ENCODE data around the gene GATA3.

The GATA3 gene

DNA sequence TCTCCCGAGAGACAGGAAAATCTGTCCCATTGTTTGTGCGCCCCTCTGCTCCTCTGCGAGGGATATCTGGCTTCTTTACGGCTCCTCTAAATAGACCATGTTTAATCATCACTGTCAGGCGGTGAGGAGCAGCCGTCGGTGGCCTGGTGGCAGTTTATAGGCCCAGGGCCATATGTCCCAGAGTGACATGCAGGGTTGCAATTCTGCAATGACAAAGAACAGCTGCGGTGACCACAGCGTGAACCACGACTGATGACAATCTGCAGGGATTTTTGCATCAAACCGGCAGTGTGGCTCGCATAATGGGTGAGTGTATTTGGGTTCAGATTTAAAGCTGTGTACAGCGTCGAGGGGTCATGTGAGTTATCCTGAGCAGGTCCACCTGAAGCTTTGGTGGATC is 41.5 kb downstream of the GATA3 start:
- H3K9me3 ChIP-seq (ENCODE audit: control insufficient read depth in 1 of 2, low read length in 2 of 2) = no peaks in the 10 kb centered on the region
- H3K4me3 ChIP-seq (ENCODE audit: low read depth in 1 of 2, low read length in 2 of 2) = no peak overlapping the region
- no peak overlapping the region for H3K27ac ChIP-seq (ENCODE audit: low read length)
- no peaks in the 10 kb centered on the region for H3K36me3 ChIP-seq (ENCODE audit: control insufficient read depth in 1 of 2, insufficient read depth in 2 of 2, low read length in 2 of 2)
- no peaks in the 10 kb centered on the region for H3K4me1 ChIP-seq (ENCODE audit: control insufficient read depth in 1 of 2, insufficient read depth in 2 of 2, low read length in 2 of 2)
- H3K27me3 ChIP-seq (ENCODE audit: low read depth, low read length) = no peaks in the 10 kb centered on the region

DNA sequence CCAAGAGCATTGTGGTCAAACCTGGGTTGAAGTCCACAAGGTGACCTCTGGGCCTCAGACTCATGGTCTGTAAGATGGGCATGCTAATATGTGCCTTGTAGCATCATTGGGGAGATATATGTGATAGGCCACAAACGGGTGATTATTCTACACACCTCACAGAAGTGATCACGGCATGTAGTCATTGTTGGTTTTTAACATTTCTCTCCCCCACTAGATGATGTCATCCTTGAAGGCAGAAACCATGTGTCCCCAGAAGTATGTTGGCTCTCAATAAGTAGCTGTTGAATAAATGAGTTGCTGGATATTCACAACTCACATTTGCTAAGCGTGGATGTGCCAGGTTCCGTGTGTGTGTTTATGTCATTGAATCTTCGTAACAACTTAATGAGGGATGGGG is 42.4 kb downstream of the GATA3 start:
- Histone ChIP-seq H3K9me3 (ENCODE audit: control insufficient read depth in 1 of 2, low read length in 2 of 2) (no peaks in the 10 kb centered on the region), H3K36me3 (ENCODE audit: control insufficient read depth in 1 of 2, insufficient read depth in 2 of 2, low read length in 2 of 2) (no peaks in the 10 kb centered on the region)

DNA sequence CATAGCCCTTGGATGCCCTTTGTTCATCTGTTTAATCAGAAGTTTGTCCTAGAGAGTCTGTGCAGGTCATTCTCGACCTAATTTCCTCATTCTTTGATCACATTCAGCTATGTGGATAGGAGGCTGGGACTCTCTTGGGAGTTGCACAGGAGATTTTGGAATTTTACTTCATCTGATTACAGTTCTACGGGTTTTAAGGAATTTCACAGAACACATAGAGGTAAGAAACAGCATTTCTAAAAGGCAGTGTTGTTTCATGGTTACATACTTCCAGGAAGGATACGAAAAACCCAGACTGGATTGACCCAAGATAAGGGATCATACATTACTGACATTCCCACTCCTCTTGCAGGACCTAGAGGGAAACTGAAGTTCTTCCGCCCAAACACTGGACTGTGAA is 45.9 kb downstream of the GATA3 start:
- Histone ChIP-seq H3K4me3 (ENCODE audit: low read depth in 1 of 2, low read length in 2 of 2) (no peak overlapping the region), H3K4me1 (ENCODE audit: control insufficient read depth in 1 of 2, insufficient read depth in 2 of 2, low read length in 2 of 2) (no peaks in the 10 kb centered on the region), H3K9me3 (ENCODE audit: control insufficient read depth in 1 of 2, low read length in 2 of 2) (no peaks in the 10 kb centered on the region), H3K36me3 (ENCODE audit: control insufficient read depth in 1 of 2, insufficient read depth in 2 of 2, low read length in 2 of 2) (no peaks in the 10 kb centered on the region), H3K27ac (ENCODE audit: low read length) (no peak overlapping the region), H3K27me3 (ENCODE audit: low read depth, low read length) (no peaks in the 10 kb centered on the region)

More for the DNA sequence above, 42.4 kb downstream of the GATA3 start:
- Histone ChIP-seq H3K4me1 (ENCODE audit: control insufficient read depth in 1 of 2, insufficient read depth in 2 of 2, low read length in 2 of 2) (no peaks in the 10 kb centered on the region), H3K4me3 (ENCODE audit: low read depth in 1 of 2, low read length in 2 of 2) (no peak overlapping the region), H3K27ac (ENCODE audit: low read length) (no peak overlapping the region), H3K27me3 (ENCODE audit: low read depth, low read length) (no peaks in the 10 kb centered on the region)

DNA sequence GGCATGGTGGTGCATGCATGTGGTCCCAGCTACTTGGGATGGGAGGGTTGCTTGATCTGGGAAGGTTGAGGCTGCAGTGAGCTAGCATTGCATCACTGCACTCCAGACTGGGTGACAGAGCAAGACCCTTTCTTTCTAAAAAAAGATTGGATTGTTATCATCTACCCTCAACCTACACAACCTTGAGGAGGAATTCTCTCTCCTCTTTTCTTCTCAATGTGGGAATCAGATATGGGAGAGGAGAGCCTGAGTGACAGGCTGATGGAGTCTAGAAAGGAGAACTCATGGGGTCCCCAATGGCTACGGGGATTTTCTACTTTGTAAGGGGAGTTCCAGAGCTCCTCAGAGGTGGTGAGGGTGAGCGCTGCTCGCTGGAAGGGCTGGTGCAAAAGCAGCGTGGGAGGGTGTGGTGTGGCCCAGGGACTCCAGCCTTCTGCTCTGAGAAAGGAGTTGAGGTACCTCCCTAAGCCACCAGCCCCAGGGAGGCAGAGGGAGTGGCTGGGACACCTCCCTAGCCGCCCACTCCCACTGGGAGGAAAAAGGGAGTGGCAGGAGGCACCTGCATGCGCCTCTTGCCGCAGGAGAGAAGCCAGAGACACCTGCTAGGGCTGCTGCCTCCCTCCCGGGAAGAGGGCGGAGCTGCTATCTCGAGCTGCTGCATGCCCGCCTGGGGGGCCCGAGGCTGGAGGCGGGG is 48.4 kb downstream of the GATA3 start:
- no peaks in the 10 kb centered on the region for H3K4me1 ChIP-seq (ENCODE audit: control insufficient read depth in 1 of 2, insufficient read depth in 2 of 2, low read length in 2 of 2)
- H3K4me3 ChIP-seq (ENCODE audit: low read depth in 1 of 2, low read length in 2 of 2) = no peak overlapping the region
- H3K36me3 ChIP-seq (ENCODE audit: control insufficient read depth in 1 of 2, insufficient read depth in 2 of 2, low read length in 2 of 2) = no peaks in the 10 kb centered on the region
- no peaks in the 10 kb centered on the region for H3K9me3 ChIP-seq (ENCODE audit: control insufficient read depth in 1 of 2, low read length in 2 of 2)
- H3K27me3 ChIP-seq (ENCODE audit: low read depth, low read length) = no peaks in the 10 kb centered on the region
- no peak overlapping the region for H3K27ac ChIP-seq (ENCODE audit: low read length)

DNA sequence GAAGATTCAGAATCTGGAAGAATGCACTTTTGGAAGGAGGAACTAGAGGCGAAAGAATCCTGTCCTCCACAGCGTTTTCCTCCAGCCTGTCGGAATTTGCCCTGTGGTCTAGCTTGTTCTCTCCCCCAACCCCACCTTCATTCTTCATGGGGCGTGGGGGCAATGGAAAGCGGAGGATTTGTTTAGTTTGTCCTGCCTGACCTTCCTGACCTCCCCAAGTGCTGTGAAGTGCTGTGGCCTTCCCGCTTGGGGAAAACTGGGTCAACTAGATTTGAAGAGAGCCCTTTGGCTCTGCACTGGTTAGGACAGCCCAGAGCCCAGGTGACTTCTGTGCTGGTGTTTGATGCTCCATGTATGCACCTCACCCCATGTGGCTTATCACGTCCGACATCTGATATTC is 49.1 kb downstream of the GATA3 start:
- H3K27me3 ChIP-seq (ENCODE audit: low read depth, low read length) = no peaks in the 10 kb centered on the region
- H3K4me3 ChIP-seq (ENCODE audit: low read depth in 1 of 2, low read length in 2 of 2) = no peak overlapping the region
- H3K9me3 ChIP-seq (ENCODE audit: control insufficient read depth in 1 of 2, low read length in 2 of 2) = no peaks in the 10 kb centered on the region
- no peaks in the 10 kb centered on the region for H3K36me3 ChIP-seq (ENCODE audit: control insufficient read depth in 1 of 2, insufficient read depth in 2 of 2, low read length in 2 of 2)
- no peak overlapping the region for H3K27ac ChIP-seq (ENCODE audit: low read length)
- no peaks in the 10 kb centered on the region for H3K4me1 ChIP-seq (ENCODE audit: control insufficient read depth in 1 of 2, insufficient read depth in 2 of 2, low read length in 2 of 2)

DNA sequence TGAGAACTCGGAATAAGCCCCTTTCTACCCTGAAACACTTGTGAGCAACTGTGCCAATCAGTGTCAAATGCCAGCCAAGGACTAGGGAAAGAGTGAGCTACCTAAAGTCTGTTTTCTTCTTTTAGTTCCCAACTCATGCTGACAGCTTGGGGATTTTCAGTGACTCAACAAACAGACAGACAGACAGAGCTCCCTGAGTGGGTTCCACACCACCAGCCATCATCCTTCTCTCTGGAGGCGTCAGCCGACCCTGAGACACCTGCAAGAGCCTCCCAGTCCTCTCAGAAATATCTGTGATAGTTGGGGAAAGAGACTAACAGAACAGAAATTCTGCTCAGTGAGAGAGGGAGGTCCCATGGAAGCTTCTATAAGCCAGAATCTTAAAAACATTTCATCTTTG is 49.5 kb downstream of the GATA3 start:
- Histone ChIP-seq H3K36me3 (ENCODE audit: control insufficient read depth in 1 of 2, insufficient read depth in 2 of 2, low read length in 2 of 2) (no peaks in the 10 kb centered on the region), H3K4me3 (ENCODE audit: low read depth in 1 of 2, low read length in 2 of 2) (no peak overlapping the region), H3K4me1 (ENCODE audit: control insufficient read depth in 1 of 2, insufficient read depth in 2 of 2, low read length in 2 of 2) (no peaks in the 10 kb centered on the region), H3K27me3 (ENCODE audit: low read depth, low read length) (no peaks in the 10 kb centered on the region), H3K9me3 (ENCODE audit: control insufficient read depth in 1 of 2, low read length in 2 of 2) (no peaks in the 10 kb centered on the region), H3K27ac (ENCODE audit: low read length) (no peak overlapping the region)

DNA sequence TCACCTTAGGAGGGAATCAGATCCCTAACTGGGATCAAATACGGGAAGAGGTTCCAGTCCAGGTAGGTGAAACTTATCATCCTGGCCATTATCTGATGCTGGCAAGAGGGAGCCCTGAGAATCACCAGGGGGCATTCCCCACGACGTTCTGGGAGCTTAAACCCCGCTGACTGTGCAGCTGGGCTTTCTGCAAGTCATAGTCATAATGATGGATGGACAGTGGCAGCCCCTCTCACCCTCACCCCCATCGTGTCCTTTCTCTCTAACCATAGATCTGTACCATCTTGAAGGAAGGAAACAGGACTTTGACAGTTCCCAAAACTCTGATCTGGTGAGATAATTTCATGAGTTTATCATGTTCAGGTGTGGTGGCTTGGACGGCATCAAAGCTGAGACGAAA is 50.2 kb downstream of the GATA3 start:
- H3K4me1 ChIP-seq (ENCODE audit: control insufficient read depth in 1 of 2, insufficient read depth in 2 of 2, low read length in 2 of 2) = no peaks in the 10 kb centered on the region
- H3K4me3 ChIP-seq (ENCODE audit: low read depth in 1 of 2, low read length in 2 of 2) = no peak overlapping the region
- H3K9me3 ChIP-seq (ENCODE audit: control insufficient read depth in 1 of 2, low read length in 2 of 2) = no peaks in the 10 kb centered on the region
- no peaks in the 10 kb centered on the region for H3K36me3 ChIP-seq (ENCODE audit: control insufficient read depth in 1 of 2, insufficient read depth in 2 of 2, low read length in 2 of 2)
- H3K27me3 ChIP-seq (ENCODE audit: low read depth, low read length) = no peaks in the 10 kb centered on the region
- no peak overlapping the region for H3K27ac ChIP-seq (ENCODE audit: low read length)

DNA sequence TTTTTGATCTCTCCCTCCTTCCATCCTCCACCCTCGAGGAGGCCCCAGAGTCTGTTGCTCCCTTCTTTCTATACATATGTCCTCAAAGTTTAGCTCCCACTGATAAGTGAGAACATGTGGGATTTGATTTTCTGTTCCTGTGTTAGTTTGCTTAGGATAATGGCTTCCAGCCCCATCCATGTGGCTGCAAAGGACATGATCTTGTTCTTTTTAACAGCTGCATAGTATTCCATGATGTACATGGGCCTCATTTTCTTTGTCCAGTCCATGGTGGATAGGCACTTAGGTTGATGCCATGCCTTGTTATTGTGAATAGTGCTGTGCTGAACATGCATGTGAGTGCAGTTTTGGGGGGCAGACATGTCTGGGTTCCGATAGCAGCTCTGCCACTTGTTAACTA is 51.4 kb downstream of the GATA3 start:
- no peaks in the 10 kb centered on the region for H3K27me3 ChIP-seq (ENCODE audit: low read depth, low read length)
- H3K4me1 ChIP-seq (ENCODE audit: control insufficient read depth in 1 of 2, insufficient read depth in 2 of 2, low read length in 2 of 2) = no peaks in the 10 kb centered on the region
- no peaks in the 10 kb centered on the region for H3K36me3 ChIP-seq (ENCODE audit: control insufficient read depth in 1 of 2, insufficient read depth in 2 of 2, low read length in 2 of 2)
- H3K4me3 ChIP-seq (ENCODE audit: low read depth in 1 of 2, low read length in 2 of 2) = no peak overlapping the region
- no peaks in the 10 kb centered on the region for H3K9me3 ChIP-seq (ENCODE audit: control insufficient read depth in 1 of 2, low read length in 2 of 2)
- no peak overlapping the region for H3K27ac ChIP-seq (ENCODE audit: low read length)

DNA sequence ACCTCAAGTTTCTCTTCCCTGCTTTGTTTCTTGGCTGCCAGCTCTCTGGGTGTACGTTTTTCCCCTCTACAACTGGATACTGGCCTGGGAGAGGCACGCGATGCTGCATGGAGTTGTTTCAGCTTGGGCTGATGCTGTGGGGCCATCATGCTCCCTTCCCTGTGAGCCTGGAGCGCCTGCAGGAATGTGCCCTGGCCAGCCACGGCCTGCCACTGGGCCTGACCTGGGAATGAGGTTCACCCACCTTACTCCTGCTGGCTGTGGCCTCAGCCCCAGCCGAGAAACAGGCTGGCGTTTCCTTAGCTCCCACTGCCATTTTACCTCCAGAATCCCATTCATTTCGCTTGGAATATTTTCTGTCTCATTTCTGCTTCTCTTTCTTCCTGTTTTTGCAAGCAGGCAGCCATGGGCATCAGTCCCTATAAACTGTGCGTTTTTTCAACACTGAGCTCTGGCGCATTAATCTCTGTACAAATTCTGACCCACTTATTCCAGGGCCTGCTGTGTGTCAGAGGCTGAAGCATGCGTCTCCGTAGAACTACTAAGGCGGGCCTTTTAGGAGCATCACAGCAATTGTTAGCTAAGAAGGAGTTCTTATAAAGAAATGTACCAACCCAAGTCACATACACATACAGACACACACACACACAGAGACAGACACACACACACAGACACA is 57.9 kb downstream of the GATA3 start:
- Histone ChIP-seq H3K36me3 (ENCODE audit: control insufficient read depth in 1 of 2, insufficient read depth in 2 of 2, low read length in 2 of 2) (no peaks in the 10 kb centered on the region), H3K27me3 (ENCODE audit: low read depth, low read length) (no peaks in the 10 kb centered on the region), H3K9me3 (ENCODE audit: control insufficient read depth in 1 of 2, low read length in 2 of 2) (no peaks in the 10 kb centered on the region), H3K4me1 (ENCODE audit: control insufficient read depth in 1 of 2, insufficient read depth in 2 of 2, low read length in 2 of 2) (no peaks in the 10 kb centered on the region), H3K27ac (ENCODE audit: low read length) (no peak overlapping the region), H3K4me3 (ENCODE audit: low read depth in 1 of 2, low read length in 2 of 2) (no peak overlapping the region)

DNA sequence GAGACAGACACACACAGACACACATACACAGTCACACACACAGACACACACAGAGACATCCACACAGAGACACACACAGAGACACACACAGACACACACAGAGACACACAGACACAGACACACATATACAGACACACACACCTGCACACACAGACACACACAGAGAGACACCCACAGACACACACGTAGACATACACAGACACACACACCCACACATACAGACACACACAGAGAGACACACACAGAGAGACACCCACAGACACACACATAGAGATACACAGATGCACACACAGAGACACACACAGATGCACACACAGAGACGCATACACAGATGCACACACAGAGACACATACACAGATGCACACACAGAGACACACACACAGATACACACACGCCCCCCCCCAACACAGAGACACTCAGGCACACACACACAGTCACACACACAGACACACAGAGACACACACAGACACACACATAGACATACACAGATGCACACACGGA is 58.5 kb downstream of the GATA3 start:
- H3K27ac ChIP-seq (ENCODE audit: low read length) = no peak overlapping the region
- H3K4me3 ChIP-seq (ENCODE audit: low read depth in 1 of 2, low read length in 2 of 2) = no peak overlapping the region

DNA sequence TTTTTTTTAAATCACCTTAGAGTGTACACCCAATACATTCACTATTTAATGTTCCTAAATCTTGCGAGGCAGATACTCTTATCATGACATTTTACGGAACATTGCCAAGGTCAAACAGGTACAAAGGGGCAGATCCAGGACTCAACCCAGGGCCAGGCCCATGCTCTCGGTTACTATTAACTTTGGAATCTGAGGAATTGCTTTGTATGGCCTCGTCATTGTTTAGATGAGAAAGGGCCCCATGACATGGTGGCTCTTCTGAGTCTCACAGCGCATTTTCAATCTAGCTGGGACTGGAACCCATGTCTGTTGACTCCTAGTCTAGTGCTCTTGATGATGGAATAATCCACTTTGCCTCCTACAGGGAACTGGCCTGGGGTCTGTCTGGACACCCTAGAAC is 59.1 kb downstream of the GATA3 start:
- no peak overlapping the region for H3K4me3 ChIP-seq (ENCODE audit: low read depth in 1 of 2, low read length in 2 of 2)
- H3K27me3 ChIP-seq (ENCODE audit: low read depth, low read length) = no peaks in the 10 kb centered on the region
- no peak overlapping the region for H3K27ac ChIP-seq (ENCODE audit: low read length)
- H3K4me1 ChIP-seq (ENCODE audit: control insufficient read depth in 1 of 2, insufficient read depth in 2 of 2, low read length in 2 of 2) = no peaks in the 10 kb centered on the region
- no peaks in the 10 kb centered on the region for H3K9me3 ChIP-seq (ENCODE audit: control insufficient read depth in 1 of 2, low read length in 2 of 2)
- no peaks in the 10 kb centered on the region for H3K36me3 ChIP-seq (ENCODE audit: control insufficient read depth in 1 of 2, insufficient read depth in 2 of 2, low read length in 2 of 2)

More for the DNA sequence above, 58.5 kb downstream of the GATA3 start:
- Histone ChIP-seq H3K36me3 (ENCODE audit: control insufficient read depth in 1 of 2, insufficient read depth in 2 of 2, low read length in 2 of 2) (no peaks in the 10 kb centered on the region), H3K9me3 (ENCODE audit: control insufficient read depth in 1 of 2, low read length in 2 of 2) (no peaks in the 10 kb centered on the region), H3K27me3 (ENCODE audit: low read depth, low read length) (no peaks in the 10 kb centered on the region), H3K4me1 (ENCODE audit: control insufficient read depth in 1 of 2, insufficient read depth in 2 of 2, low read length in 2 of 2) (no peaks in the 10 kb centered on the region)

Measured in muscle layer of duodenum (tissue), 2 donors.